RWPE1 (cell line): ENCODE measurements around the gene AMMECR1L.

ENCODE experiments used
- CTCF ChIA-PET: fragments of 350-600 bp; sonication (Branson Sonifier 250); formaldehyde crosslinking; extraction: SDS; loops from one replicate; lab custom pipeline; 2021; lab: Yijun Ruan, JAX
- POLR2A ChIA-PET: fragments of 400-600 bp; formaldehyde crosslinking; extraction: SDS; loops from one replicate; lab custom pipeline; 2020; ENCODE audit warnings: antibody characterized with exemption; ENCODE audit not compliant: low non-redundant PET; lab: Yijun Ruan, JAX
- DNase-seq: peaks from one replicate; pipeline ENCODE4 v3.0.0; 2012; ENCODE audit warnings: low spot score
- H3K27ac ChIP-seq: fragments of 450-650 bp; 2 replicates; pipeline ENCODE4 v1.5.1; 2017
- TF ChIP-seq, protein P1 (sequence below): fragments of 450-650 bp; conservative IDR thresholded peaks from 2 replicates; pipeline ENCODE4 v1.5.1; 2017; ENCODE audit warnings: low read depth, mild to moderate bottlenecking

AMMECR1L gene

DNA sequence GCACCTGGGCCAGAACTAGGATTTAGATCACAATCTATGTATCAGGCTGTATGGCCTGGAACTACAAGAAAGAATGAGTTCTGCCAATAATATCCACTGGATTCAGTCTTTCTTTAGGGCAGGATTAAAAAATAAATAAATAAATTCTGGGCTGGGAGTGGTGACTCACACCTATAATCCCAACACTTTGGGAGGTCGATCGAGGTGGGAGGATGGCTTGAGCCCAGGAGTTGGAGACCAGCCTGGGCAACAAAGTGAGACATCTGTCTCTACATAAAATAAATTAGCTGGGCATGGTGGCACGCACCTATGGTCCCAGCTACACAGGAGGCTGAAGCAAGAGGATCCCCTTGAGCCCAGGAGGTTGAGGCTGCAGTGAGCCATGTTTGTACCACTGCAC, 8.1 kb downstream of the AMMECR1L start:
- no peak overlapping the region for H3K27ac ChIP-seq
- POLR2A ChIA-PET: no interaction called here
- CTCF ChIA-PET: no interaction called here
- TF ChIP-seq, protein P1, sequence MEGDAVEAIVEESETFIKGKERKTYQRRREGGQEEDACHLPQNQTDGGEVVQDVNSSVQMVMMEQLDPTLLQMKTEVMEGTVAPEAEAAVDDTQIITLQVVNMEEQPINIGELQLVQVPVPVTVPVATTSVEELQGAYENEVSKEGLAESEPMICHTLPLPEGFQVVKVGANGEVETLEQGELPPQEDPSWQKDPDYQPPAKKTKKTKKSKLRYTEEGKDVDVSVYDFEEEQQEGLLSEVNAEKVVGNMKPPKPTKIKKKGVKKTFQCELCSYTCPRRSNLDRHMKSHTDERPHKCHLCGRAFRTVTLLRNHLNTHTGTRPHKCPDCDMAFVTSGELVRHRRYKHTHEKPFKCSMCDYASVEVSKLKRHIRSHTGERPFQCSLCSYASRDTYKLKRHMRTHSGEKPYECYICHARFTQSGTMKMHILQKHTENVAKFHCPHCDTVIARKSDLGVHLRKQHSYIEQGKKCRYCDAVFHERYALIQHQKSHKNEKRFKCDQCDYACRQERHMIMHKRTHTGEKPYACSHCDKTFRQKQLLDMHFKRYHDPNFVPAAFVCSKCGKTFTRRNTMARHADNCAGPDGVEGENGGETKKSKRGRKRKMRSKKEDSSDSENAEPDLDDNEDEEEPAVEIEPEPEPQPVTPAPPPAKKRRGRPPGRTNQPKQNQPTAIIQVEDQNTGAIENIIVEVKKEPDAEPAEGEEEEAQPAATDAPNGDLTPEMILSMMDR: no peak
- DNase-seq: no peak

DNA sequence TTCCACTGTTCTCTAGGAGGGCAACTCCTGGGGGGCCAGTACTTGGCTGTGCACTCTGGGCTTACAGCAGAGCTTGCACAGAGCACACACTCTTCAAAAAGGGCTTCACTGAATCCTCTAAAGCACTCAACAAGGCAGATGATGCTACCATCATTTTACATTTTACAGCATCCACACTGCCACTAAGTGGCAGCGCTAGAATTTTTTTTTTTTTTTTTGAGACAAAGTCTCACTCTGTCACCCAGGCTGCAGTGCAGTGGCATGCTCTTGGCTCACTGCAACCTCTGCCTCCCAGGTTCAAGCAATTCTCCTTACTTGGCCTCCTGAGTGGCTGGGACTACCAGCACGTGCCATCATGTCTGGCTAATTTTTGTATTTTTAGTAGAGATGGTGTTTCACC, 8.6 kb downstream of the AMMECR1L start:
- ChIA-PET CTCF (interaction anchor here (0.5 kb wide), 1 partner anchor 48 kb away, joined by 5 read pairs; no protein-coding TSS in a partner anchor), POLR2A (no interaction called here)
- no peak for DNase-seq
- TF ChIP-seq, protein P1: no peak
- no peak overlapping the region for H3K27ac ChIP-seq

DNA sequence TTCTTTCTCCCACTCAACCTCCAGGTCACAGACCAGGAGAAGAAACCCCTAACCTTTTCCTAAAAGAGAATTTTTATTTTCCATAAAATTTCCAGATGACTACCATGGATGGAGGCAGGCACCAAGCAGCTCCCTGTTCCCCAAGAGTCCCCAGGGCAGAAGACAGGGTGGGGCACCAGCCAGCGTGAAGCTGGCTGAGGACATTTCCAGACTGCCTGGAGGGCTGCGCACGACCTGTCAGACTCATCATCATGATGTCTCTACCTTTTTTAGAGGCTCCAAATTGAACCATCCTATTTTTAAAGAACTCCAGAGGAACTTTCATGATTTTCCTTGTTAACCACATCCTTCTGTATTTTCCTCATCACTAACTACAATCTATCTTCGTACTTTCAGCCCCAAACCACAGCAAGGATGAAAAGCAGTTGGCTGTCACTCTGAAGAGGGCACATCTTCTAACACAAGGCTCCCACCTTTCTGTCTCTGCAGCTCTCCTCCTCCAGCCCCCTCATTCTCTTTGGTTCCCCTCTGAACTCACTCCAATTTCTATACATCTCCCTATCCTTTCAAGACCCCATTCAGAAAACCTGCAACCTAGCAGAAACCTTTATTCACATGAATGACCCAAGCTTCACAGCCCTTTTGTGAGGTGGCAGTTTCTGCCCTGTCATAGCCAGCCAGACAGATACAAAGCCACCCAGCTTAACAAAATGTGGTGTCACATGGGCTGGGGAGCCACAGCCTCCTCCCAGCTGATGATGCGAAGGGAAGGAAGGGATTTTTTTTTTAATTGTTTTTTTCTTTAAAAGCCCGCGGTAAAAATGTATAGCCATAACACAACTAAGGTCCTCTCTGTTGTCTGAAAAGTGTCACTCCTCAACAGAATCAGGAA, 11.1 kb downstream of the AMMECR1L start:
- ChIA-PET POLR2A (no interaction called here), CTCF (interaction anchor here (0.6 kb wide), 1 partner anchor 16 kb away, joined by 3 read pairs; no protein-coding TSS in a partner anchor)
- no peak for DNase-seq
- no peak overlapping the region for H3K27ac ChIP-seq
- TF ChIP-seq, protein P1: no peak

DNA sequence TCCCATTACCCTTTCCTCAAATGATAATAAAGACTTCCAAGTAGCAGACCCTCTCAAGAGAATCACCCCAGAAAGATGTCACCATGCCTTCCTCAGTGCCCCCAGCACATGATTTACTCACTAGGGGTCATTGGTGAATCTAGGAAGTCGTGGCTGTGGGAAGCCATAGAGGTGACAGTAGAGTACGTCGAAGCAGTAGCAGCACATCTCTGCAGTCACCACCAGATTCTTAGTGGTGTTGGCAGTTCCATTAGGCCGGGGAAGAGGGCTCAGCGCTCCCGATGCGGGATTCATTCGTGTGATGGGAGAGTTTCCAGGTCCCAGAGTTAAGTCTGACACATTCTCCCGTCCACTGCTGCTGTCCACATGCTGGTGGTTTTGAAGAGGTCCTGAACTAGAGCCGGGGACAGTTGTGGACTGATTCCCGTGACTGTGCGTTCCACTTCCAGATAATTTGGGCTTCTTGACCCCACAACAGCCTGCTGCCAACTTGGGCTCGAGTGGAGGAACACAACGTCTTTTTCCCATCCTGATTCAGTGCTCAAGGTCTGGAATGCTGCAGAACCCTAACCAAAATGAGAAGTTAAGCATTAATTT, 12.0 kb downstream of the AMMECR1L start:
- ChIA-PET CTCF (no interaction called here), POLR2A (no interaction called here)
- no peak for DNase-seq
- TF ChIP-seq, protein P1: no peak
- H3K27ac ChIP-seq: no peak overlapping the region

DNA sequence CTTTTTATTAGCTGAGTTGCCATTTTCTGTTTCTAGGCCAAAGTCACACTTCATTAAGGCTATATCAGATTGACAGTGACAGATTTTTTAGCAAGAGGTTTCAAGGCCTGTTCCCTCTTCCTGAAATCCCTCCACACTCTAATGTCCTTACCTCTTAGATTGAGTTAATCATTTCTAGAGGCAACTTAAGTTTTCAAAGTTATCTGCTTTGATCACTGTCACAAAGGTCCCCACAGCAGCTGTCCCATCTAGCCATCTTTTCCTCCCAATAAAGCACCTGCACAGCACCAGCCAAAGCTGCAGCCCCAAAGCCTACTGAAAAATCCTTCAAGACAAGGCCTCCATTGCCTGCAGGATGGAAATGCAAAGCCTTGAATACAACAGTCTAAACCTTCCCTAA, 13.4 kb downstream of the AMMECR1L start:
- H3K27ac ChIP-seq: no peak overlapping the region
- ChIA-PET POLR2A (no interaction called here), CTCF (no interaction called here)
- TF ChIP-seq, protein P1: no peak
- no peak for DNase-seq

DNA sequence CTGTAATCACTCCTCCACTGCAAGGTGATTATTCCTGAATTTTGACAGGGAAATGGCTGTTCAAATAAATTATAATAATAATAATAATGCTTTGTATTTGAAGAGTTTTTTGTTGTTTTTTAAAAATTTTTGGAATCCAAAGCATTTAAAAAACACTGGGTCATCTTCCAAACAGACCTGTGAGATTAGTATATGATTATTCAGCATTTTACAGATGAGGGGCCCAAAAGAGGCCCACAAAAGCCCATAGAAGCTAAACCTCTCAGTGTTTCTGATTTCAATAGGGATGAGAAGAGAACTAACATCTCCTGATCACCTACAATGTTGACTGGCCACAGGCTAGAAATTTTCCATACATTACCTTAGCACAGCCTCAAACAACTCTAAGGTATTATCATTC, 19.8 kb downstream of the AMMECR1L start:
- POLR2A ChIA-PET: no interaction called here
- CTCF ChIA-PET: no interaction called here
- H3K27ac ChIP-seq: no peak overlapping the region
- TF ChIP-seq, protein P1: no peak
- DNase-seq: no peak
